ENCODE results near the gene BTNL9.
"Not testable (repeated sequence)": the region's sequence is repeated elsewhere in the genome, so short reads cannot be mapped to it uniquely, and the experiment has no call there.

Gene BTNL9

DNA sequence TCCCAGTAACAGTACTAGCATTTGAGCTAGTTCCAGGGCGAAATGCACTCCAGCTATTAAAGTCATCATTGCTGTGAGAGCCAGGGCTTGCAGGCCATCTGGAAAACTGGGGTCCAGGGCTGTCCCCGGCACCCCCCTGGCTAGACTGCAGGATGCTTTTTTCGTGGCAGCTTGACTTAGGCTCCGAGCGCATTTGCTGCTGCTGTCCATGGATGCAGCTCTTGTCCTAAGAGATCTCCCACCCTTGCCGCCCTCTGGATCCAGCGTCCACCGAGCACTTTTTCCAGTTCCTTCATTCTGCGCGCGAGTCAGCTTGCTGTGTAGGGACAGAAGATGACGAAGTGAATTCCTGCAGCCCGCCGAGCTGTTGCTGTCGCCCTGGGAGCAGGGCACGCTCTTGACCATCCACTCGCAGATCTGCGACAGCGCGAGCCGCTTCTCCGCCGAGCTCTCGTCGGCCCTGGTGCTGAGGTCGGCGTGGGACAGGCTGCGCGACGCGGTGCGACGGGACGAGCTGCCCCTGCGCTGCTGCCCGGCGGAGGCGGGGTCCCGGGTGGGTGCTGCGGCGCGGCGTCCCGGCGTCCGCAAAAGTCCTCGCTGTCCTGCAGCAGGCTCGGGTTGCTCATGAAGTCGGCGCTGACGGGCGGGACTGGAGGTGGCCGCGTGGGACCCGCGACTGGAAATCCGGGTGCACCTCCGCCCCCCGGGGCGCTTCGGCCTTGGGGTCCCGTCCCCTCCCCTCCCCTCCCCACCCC is 60.2 kb downstream of the BTNL9 start:
- DNase-seq (ENCODE audit: low read depth): no peak

DNA sequence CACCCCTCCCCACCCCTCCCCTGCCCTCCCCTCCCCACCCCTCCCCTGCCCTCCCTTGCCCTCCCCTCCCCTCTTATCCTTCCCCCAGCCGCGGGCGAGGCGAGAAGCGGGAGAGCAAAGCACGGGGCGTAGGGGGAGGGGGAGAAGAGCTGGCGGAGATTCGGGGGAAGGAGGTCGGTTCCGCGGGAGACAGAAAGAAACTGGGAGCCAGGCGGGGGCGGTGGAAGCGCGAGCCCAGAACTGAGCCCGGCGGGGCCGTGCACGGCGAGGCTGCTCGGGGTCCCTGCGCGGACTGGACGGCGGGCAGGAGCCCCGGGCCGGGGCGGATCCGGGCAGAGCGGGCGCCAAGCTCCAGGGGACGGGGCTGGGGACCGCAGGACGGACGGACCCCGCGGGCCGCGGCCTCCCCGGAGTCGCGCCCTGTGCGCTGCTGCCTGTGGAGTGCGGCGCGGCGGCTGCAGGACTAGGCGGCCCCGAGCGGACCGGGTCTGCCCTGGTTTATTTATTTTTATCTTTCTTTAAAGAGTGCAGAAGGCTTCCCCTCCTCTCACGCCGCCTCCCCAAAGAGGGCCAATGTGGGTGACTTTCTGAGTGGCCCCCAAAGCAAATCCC is 61.1 kb downstream of the BTNL9 start:
- not testable (repeated sequence) for DNase-seq (ENCODE audit: low read depth)

DNA sequence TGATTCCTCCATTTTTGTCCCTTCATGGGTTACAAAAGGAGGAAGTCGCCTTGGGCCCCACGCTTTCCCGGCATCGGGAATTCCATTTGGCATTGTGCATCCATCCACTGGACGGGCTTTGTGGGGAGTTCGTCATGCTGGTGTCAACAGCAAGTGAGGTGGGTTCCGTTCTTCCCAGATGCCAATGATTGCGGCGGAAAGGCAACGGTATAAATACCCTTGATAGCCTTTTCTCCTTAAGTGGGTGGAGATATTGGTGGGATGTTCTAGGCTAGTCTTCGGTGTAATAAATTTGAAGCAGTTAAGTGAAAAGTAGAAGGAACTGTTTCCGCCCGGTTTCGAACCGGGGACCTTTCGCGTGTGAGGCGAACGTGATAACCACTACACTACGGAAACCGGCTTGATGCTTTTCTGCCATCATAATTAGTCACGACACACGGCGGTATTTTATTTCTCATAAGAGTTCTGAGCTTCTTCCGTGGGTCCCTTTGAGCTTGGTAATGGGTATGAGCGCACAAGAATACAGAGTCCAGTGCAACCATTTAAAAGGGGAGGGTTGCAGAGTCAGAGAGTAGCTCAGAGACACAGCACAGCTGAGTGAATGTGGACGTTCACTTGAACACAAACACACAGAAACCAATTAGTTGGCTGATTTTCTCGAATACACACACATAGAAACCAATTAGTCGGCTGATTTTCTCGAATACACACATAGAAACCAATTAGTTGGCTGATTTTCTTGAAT is 62.0 kb downstream of the BTNL9 start:
- DNase-seq (ENCODE audit: low read depth): not testable (repeated sequence)

DNA sequence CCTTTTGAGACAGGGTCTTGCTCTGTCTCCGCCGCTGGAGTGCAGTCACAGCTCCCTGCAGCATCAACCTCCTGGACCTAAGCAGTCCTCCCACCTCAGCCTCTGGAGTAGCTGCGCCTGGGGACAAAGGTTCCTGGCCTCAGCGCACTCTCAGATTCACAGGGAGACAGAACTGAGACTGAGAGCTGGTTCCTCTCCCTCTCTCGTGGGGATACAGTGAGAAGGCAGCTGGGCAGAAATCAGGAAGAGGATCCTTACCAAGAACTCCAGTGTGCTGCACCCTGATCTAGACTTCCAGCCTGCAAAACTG is 64.1 kb downstream of the BTNL9 start:
- DNase-seq (ENCODE audit: low read depth): not testable (repeated sequence)

- not testable (repeated sequence) for DNase-seq (ENCODE audit: low read depth)
These were observed 64.7 kb downstream of the BTNL9 start for GRCh38 chr5:181104606-181105390.

DNA sequence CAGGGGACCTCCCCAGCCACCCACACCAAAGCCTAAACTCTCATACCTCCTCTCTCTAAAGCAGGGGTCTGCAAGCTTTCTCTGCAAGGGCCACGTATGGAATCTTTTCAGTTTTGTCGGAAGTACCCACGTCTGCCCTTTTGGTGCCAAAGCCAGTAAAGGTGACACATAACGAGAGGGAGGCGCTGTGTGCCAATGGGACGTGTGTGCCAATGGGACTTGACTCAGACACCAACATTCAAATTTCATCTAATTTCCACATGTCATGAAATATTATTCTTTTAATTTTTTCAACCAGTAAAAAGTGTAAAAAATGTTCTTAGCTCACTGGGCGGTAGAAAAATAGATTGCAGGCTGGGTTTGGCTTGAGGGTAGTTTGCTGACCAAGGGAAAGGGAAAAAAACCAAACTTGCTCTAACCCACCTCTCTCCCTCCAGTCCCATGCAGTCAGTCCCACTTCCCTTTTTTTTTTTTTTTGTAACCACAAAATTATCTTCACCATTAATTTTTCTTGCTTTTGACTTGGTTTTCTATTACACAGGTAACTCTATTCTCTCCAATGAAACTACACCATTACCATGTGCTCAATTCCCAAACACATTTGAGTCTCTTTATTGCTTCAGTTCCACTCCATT is 65.4 kb downstream of the BTNL9 start:
- no peak for DNase-seq (ENCODE audit: low read depth)

GRCh38 chr5:181107699-181108098 is 67.6 kb downstream of the BTNL9 start:
- no peak for DNase-seq (ENCODE audit: low read depth)

DNA sequence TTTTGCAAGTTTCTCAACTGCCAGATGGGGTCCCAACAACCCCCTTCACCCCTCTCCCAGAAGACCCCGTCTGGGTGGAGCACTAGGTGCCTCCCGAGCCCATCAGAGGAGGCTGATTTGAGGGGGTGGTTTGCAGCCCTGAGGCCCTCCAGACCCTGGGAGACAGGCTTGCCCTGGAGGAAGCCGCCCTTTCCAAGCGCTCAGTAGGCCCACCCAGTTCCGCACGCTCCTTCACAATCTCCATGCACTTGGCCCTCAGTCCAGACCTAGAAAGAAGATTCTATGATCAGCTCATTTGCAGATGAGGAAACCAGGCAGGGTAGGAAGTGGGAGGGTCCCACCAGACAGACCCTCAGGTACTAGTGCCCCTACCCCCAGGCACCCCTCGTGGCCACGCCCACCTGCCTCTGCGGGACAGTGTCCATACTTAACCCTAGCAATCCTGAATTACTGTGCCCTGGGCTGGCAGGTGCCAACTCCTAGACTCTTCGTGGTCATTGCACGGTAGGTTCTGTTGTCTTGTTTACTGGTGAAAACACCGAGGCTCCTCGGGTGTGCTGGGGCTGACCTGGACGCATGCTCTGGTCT is 68.6 kb downstream of the BTNL9 start:
- no peak for DNase-seq (ENCODE audit: low read depth)

DNA sequence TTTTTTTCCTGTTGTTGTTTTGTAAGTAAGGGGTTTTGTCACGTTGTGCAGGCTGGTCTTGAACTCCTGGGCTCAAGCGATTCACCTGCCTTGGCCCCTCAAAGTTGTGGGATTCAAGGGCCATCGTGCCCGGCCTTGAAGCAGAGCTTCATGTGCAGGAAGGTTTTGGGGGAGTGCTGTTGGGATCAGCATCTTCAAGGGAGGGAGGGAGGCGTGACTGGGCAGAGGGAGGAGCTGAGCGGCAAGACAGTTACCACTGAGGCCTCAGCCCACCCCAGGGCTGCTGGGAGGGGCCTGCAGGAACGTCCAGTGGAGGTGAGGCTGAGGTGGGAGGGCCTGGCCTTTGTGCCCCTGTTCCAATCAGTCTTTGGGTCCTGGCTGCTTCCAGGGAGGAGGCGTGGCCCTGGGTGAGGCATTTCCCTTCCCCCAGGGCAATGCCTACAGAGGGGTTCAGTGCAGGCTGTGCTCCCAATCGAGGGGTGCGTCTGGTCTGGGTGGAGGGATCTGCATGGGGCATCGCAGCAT is 69.5 kb downstream of the BTNL9 start:
- DNase-seq (ENCODE audit: low read depth): no peak

GRCh38 chr5:181111010-181111409 is 70.9 kb downstream of the BTNL9 start:
- DNase-seq (ENCODE audit: low read depth): no peak
